ENCODE data around the gene NRG2.

GRCh38 chr5:139903450-139903794, 139.7 kb downstream of the NRG2 start:
- TF ChIP-seq CTCF (conservative IDR thresholded peaks at IDR 0.05; ENCODE audit: low read depth, low read length) (no peak), MXI1 (IDR thresholded peaks at IDR 0.05; ENCODE audit: borderline replicate concordance, low read depth, low read length) (no peak), POLR2A (IDR thresholded peaks at IDR 0.05; ENCODE audit: low read depth, low read length) (no peak), RCOR1 (IDR thresholded peaks at IDR 0.05; ENCODE audit: insufficient replicate concordance, low read length) (no peak), NFE2L2 (IDR thresholded peaks at IDR 0.05; ENCODE audit: low read depth, low read length) (no peak)

Measured in IMR-90 (cell line).